Suprapubic skin (tissue), 4 donors: ENCODE measurements around the gene IFT80.
"Not testable (repeated sequence)": the region's sequence is repeated elsewhere in the genome, so short reads cannot be mapped to it uniquely, and the experiment has no call there.

ENCODE experiments used
- POLR2A ChIP-seq, 2 donors: fragments of 450-650 bp; IDR thresholded peaks; one replicate each; pipeline ENCODE4 v1.6.1; 2017; ENCODE audit warnings: antibody characterized with exemption in 2 of 2, mild to moderate bottlenecking in 2 of 2, moderate library complexity in 2 of 2
- POLR2AphosphoS5 ChIP-seq, 3 donors: sonication (generic); formaldehyde crosslinking; IDR thresholded peaks; one replicate each; pipeline ENCODE4 v1.6.1; 2017; ENCODE audit warnings: antibody characterized with exemption in 3 of 3
- TF ChIP-seq, protein P1 (sequence below), 2 donors: fragments of 200-600 bp in 1 of 2; fragments of 450-650 bp in 1 of 2; sonication (generic) in 1 of 2; IDR thresholded peaks; one replicate each; pipeline ENCODE4 v1.5.1; 2016 to 2019; ENCODE audit warnings: antibody characterized with exemption in 2 of 2, mild to moderate bottlenecking in 1 of 2, moderate library complexity in 1 of 2

- TF ChIP-seq, protein P1, sequence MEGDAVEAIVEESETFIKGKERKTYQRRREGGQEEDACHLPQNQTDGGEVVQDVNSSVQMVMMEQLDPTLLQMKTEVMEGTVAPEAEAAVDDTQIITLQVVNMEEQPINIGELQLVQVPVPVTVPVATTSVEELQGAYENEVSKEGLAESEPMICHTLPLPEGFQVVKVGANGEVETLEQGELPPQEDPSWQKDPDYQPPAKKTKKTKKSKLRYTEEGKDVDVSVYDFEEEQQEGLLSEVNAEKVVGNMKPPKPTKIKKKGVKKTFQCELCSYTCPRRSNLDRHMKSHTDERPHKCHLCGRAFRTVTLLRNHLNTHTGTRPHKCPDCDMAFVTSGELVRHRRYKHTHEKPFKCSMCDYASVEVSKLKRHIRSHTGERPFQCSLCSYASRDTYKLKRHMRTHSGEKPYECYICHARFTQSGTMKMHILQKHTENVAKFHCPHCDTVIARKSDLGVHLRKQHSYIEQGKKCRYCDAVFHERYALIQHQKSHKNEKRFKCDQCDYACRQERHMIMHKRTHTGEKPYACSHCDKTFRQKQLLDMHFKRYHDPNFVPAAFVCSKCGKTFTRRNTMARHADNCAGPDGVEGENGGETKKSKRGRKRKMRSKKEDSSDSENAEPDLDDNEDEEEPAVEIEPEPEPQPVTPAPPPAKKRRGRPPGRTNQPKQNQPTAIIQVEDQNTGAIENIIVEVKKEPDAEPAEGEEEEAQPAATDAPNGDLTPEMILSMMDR (IDR thresholded peaks at IDR 0.05) = not testable (repeated sequence)
- TF ChIP-seq POLR2AphosphoS5, POLR2A (IDR thresholded peaks at IDR 0.05): not testable (repeated sequence)
Observed at GRCh38 chr3:160240719-160241118, 158.3 kb downstream of the IFT80 start.
